Brain microvascular endothelial cell (primary cell): ENCODE results near the gene CEP97.
A peak's percentile ranks its signal among the peaks of the same experiment; 100 is the strongest.
"Not testable (repeated sequence)": the region's sequence is repeated elsewhere in the genome, so short reads cannot be mapped to it uniquely, and the experiment has no call there.

Experiments
- DNase-seq: peaks from one replicate; pipeline ENCODE4 v3.0.0-alpha.2; 2020
- H3K27ac ChIP-seq: fragments of 250-450 bp; sonication (Bioruptor Pico); 2 replicates; pipeline ENCODE4 v1.5.1; 2020; ENCODE audit warnings: mild to moderate bottlenecking, moderate library complexity
- H3K27me3 ChIP-seq: fragments of 250-450 bp; sonication (Bioruptor Pico); replicated peaks from 2 replicates; pipeline ENCODE4 v1.5.1; 2020; ENCODE audit warnings: mild to moderate bottlenecking
- H3K36me3 ChIP-seq: fragments of 250-450 bp; sonication (Bioruptor Pico); replicated peaks from 2 replicates; pipeline ENCODE4 v1.5.1; 2020; ENCODE audit warnings: mild to moderate bottlenecking
- H3K4me3 ChIP-seq: 2 replicates; pipeline ENCODE4 v1.5.1; 2011; ENCODE audit warnings: low read depth, mild to moderate bottlenecking, control low read depth, low read length, moderate library complexity
- in situ Hi-C: cut with HindIII; loops from 2 replicates; pipeline ENCODE4 v1.10.0; 2017; ENCODE audit warnings: low sequenced_read_pairs, low pct_ligation_motif_present
- TF ChIP-seq, protein P1 (sequence below): IDR thresholded peaks from 2 replicates; pipeline ENCODE4 v1.5.1; 2011; ENCODE audit warnings: low read depth, mild to moderate bottlenecking, moderate library complexity, low read length, control low read depth, inconsistent platforms; ENCODE audit errors: missing control alignments

CEP97 gene

DNA sequence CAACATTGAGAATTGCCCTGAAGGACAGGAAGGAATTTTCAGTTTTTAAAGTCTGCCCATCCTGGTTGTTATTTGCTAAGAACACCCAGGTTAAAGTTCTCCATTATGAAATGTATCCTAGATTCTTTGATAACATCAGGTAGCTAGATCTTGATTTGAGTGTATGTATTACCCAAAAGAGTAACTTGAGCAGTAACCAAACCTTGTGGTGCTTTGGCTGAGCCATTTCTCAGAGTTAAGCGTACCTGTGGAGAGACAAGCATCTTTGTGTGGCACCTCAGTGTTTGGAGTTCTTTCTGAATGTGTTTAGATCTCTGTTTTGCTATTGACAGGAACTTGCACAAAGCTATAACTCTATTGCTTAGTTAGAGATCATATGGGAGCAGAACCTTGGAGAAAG lies 20.4 kb downstream of the CEP97 start:
- DNase-seq = no peak
- H3K36me3 ChIP-seq = no peaks in the 10 kb centered on the region
- TF ChIP-seq, protein P1, sequence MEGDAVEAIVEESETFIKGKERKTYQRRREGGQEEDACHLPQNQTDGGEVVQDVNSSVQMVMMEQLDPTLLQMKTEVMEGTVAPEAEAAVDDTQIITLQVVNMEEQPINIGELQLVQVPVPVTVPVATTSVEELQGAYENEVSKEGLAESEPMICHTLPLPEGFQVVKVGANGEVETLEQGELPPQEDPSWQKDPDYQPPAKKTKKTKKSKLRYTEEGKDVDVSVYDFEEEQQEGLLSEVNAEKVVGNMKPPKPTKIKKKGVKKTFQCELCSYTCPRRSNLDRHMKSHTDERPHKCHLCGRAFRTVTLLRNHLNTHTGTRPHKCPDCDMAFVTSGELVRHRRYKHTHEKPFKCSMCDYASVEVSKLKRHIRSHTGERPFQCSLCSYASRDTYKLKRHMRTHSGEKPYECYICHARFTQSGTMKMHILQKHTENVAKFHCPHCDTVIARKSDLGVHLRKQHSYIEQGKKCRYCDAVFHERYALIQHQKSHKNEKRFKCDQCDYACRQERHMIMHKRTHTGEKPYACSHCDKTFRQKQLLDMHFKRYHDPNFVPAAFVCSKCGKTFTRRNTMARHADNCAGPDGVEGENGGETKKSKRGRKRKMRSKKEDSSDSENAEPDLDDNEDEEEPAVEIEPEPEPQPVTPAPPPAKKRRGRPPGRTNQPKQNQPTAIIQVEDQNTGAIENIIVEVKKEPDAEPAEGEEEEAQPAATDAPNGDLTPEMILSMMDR = no peak
- H3K4me3 ChIP-seq = no peak overlapping the region
- in situ Hi-C loops = no loop called here
- no peaks in the 10 kb centered on the region for H3K27me3 ChIP-seq
- no peak overlapping the region for H3K27ac ChIP-seq

DNA sequence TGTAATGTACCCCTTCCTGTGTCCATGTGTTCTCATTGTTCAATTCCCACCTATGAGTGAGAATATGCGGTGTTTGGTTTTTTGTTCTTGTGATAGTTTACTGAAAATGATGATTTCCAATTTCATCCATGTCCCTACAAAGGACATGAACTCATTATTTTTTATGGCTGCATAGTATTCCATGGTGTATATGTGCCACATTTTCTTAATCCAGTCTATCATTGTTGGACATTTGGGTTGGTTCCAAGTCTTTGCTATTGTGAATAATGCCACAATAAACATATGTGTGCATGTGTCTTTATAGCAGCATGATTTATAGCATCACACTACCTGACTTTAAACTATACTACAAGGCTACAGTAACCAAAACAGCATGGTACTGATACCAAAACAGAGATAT lies 21.5 kb downstream of the CEP97 start:
- DNase-seq, in situ Hi-C loops, H3K36me3 ChIP-seq, H3K4me3 ChIP-seq, H3K27me3 ChIP-seq, H3K27ac ChIP-seq: not testable (repeated sequence)

DNA sequence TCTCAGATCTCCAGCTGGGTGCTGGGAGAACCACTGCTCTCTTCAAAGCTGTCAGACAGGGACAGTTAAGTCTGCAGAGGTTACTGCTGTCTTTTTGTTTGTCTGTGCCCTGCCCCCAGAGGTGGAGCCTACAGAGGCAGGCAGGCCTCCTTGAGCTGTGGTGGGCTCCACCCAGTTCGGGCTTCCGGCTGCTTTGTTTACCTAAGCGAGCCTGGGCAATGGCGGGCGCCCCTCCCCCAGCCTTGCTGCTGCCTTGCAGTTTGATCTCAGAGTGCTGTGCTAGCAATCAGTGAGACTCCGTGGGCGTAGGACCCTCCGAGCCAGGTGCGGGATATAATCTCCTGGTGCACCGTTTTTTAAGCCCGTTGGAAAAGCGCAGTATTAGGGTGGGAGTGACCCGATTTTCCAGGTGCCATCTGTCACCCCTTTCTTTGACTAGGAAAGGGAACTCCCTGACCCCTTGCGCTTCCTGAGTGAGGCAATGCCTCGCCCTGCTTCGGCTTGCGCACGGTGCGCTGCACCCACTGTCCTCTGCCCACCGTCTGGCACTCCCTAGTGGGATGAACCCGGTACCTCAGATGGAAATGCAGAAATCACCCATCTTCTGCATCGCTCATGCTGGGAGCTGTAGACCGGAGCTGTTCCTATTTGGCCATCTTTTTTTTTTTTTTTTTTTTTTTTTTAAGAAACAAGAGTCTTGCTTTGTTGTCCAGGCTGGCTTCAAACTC lies 29.1 kb downstream of the CEP97 start:
- H3K27ac ChIP-seq, in situ Hi-C loops: not testable (repeated sequence)

DNA sequence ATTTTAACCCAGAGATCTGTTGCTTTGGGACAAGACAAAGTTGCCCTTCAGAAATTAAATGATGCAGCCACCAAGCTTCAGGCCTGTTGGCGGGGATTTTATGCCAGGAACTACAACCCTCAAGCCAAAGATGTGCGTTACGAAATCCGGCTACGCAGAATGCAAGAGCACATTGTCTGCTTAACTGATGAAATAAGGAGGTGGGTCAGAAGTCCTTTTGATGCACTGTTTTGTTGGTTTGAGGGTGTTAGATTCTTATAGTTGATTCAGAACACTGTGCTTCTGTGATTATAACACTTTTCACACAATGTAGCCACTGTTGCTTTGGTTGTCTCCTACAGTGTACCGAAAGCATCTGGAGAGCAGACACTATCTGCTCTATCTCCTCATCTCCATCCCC lies 33.8 kb downstream of the CEP97 start:
- in situ Hi-C loops = no loop called here
- peaks cover 10% of the 10 kb centered on the region for H3K36me3 ChIP-seq
- TF ChIP-seq, protein P1 = no peak

More for the DNA sequence above, 29.1 kb downstream of the CEP97 start:
- H3K36me3 ChIP-seq, H3K4me3 ChIP-seq, H3K27me3 ChIP-seq, DNase-seq: not testable (repeated sequence)

DNA sequence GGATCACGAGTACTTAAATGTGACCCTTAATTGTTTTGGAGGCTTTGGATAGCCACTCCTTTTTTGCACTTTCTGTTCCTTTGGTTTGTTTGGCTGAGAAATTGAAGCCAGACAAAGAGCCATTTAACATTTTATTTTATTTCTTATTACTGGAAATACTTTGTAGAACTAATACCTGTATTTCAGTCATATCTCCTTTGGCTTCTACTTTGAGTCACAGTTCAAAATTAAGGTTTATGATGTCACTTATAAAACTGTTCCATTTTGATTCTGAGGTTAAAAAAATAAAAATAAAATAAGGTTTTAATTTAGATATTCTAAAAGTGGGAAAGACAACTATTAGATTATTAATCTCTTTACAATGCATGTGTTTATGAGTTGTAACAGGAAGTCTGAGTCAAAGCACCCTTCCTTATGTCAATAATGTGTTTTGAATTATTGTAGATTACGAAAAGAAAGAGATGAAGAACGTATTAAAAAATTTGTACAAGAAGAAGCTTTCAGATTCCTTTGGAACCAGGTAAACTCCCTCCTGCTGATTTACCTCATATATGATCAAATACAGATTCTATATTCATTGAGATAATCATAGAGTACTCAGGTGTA lies 37.7 kb downstream of the CEP97 start:
- H3K4me3 ChIP-seq = no peak overlapping the region
- H3K27ac ChIP-seq = no peak overlapping the region
- TF ChIP-seq, protein P1 = no peak
- no peak for DNase-seq
- H3K27me3 ChIP-seq = no peaks in the 10 kb centered on the region
- in situ Hi-C loops = no loop called here
- H3K36me3 ChIP-seq = peaks cover 7% of the 10 kb centered on the region

More for the DNA sequence above, 33.8 kb downstream of the CEP97 start:
- Histone ChIP-seq H3K4me3 (no peak overlapping the region), H3K27me3 (no peaks in the 10 kb centered on the region), H3K27ac (no peak overlapping the region)
- DNase-seq = no peak

DNA sequence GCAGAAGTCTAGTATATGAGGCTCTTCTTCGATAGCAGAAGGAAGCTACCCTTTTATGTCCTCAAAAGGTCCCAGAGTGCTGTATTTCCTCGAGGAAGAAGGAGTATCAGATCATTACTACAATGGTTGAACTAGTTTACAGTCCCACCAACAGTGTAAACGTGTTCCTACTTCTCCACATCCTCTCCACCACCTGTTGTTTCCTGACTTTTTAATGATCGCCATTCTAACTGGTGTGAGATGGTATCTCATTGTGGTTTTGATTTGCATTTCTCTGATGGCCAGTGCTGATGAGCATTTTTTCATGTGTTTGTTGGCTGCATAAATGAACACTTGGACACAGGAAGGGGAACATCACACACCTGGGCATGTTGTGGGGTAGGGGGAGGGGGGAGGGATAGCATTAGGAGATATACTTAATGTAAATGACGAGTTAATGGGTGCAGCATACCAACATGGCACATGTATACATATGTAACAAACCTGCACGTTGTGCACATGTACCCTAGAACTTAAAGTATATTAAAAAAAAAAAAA lies 53.4 kb downstream of the CEP97 start:
- DNase-seq, in situ Hi-C loops, H3K36me3 ChIP-seq, H3K27me3 ChIP-seq, H3K27ac ChIP-seq, H3K4me3 ChIP-seq: not testable (repeated sequence)

DNA sequence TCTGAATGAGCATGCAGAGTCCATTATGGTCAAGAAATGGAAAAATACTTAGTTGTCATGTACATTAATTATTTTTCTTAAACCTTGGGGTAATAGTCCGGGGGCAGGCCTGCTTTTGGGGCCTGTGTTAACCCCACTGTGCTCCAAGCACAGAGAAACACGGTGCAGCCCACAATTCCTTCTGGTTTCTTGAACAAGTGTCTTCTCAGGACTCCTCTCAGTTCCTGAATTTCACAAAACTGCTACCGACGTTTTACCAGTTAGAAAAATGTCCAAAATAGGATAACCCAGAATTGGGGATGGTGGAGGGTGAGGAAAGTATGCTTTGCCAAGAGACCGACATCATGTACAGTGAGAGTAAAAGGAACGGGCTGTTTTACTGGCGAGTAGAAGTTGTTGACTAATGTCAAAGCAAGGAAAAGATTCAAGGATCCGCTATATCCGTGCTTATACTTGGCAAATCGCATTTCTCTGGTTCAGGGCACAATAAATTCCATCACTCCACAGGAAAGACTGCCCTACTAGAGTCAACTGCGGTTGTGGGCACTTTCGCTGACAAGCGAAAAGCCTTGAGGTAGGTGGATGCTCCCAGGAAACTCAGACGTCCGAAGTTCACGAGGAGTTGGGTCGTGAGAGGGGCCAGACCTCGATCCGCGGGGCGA lies 54.1 kb downstream of the CEP97 start:
- H3K36me3 ChIP-seq = peaks cover 8% of the 10 kb centered on the region
- in situ Hi-C loops = no loop called here
- peak overlapping the region; percentile 93 for H3K4me3 ChIP-seq
- no peak for DNase-seq
- no peak overlapping the region for H3K27ac ChIP-seq
- TF ChIP-seq, protein P1 = no peak
- H3K27me3 ChIP-seq = no peaks in the 10 kb centered on the region
